ENCODE results near the gene ANKS1B. TPM values are rescaled to one million over a fixed set of nuclear protein-coding genes. Genes with fewer than 3 reads are reported as not detected.

ANKS1B gene
- total RNA-seq, 1 experiment from 2014 or later: 9.7 TPM

GRCh38 chr12:98686603-98687002 lies 1298.1 kb downstream of the ANKS1B start:
- Histone ChIP-seq H3K4me3 (ENCODE audit: low read depth in 2 of 2, low read length in 2 of 2) (no peak overlapping the region), H3K27me3 (ENCODE audit: control insufficient read depth, insufficient read depth, low read length) (no peaks in the 10 kb centered on the region), H3K27ac (ENCODE audit: low read length) (no peak overlapping the region), H3K36me3 (ENCODE audit: control insufficient read depth, insufficient read depth, low read length) (peaks cover 16% of the 10 kb centered on the region), H3K9me3 (ENCODE audit: control insufficient read depth, insufficient read depth, low read depth, low read length) (no peaks in the 10 kb centered on the region), H3K4me1 (ENCODE audit: control insufficient read depth, insufficient read depth, low read length) (no peaks in the 10 kb centered on the region)
- no peak for DNase-seq (ENCODE audit: low read depth, low spot score)
- CTCF ChIA-PET: no interaction called here
- TF ChIP-seq SIN3A (IDR thresholded peaks at IDR 0.05; ENCODE audit: borderline replicate concordance, insufficient read depth, low read depth, low read length) (no peak), TCF7L2 (IDR thresholded peaks at IDR 0.05; ENCODE audit: low read depth, low read length) (no peak), REST (IDR thresholded peaks at IDR 0.05; ENCODE audit: insufficient read depth in 1 of 2, low read depth in 2 of 2, low read length in 1 of 2) (no peak), POLR2AphosphoS5 (IDR thresholded peaks at IDR 0.05; ENCODE audit: low read depth, low read length) (no peak)
- in situ Hi-C loops (cut with HindIII; ENCODE audit: low pct_unique_long_range_greater_than_20kb, low sequenced_read_pairs): no loop called here
- no TSS peak for BruUV-seq (replicated peaks)
- POLR2A ChIA-PET: no interaction called here
- intact Hi-C loops (cut with micrococcal nuclease; ENCODE audit: unreplicated experiment): no loop called here
- ATAC-seq: no peak

Other genes starting within 250 kb of the ANKS1B start
- 32.2 TPM for gene BLTP3B, start 157.9 kb upstream of the ANKS1B start, total RNA-seq (2021; ENCODE audit: unreplicated experiment)
- 21.2 TPM for gene ACTR6, start 215.9 kb upstream of the ANKS1B start, total RNA-seq (2021; ENCODE audit: unreplicated experiment)